Osteoblast (primary cell): ENCODE data around the gene SLC39A13. TPM values are rescaled to one million over a fixed set of nuclear protein-coding genes. Genes with fewer than 3 reads are reported as not detected.
A peak's percentile ranks its signal among the peaks of the same experiment; 100 is the strongest.

Source experiments
- DNase-seq: peaks from one replicate; pipeline ENCODE4 v3.0.0; 2011; ENCODE audit warnings: low spot score, mixed read lengths; ENCODE audit not compliant: insufficient read length; ENCODE audit errors: missing footprints
- H2AFZ ChIP-seq: 2 replicates; pipeline ENCODE4 v1.6.0; 2011; ENCODE audit warnings: mild to moderate bottlenecking, low read length
- H3K27ac ChIP-seq: 2 replicates; pipeline ENCODE4 v1.5.1; 2011; ENCODE audit warnings: mild to moderate bottlenecking, low read depth, low read length, moderate library complexity
- H3K27me3 ChIP-seq: 2 replicates; pipeline ENCODE4 v1.6.0; 2012; ENCODE audit warnings: mild to moderate bottlenecking, control low read depth, inconsistent platforms, low read length, moderate library complexity; ENCODE audit not compliant: insufficient read depth
- H3K36me3 ChIP-seq: 2 replicates; pipeline ENCODE4 v1.5.1; 2011; ENCODE audit warnings: mild to moderate bottlenecking, low read length, control low read depth, moderate library complexity; ENCODE audit not compliant: insufficient read depth
- H3K4me1 ChIP-seq: 2 replicates; pipeline ENCODE4 v1.5.1; 2011; ENCODE audit warnings: mild to moderate bottlenecking, low read length, control low read depth, moderate library complexity; ENCODE audit not compliant: insufficient read depth
- H3K4me2 ChIP-seq: 2 replicates; pipeline ENCODE4 v1.6.0; 2011; ENCODE audit warnings: mild to moderate bottlenecking, low read length; ENCODE audit not compliant: insufficient read depth
- H3K4me3 ChIP-seq: fragments of 200-600 bp; sonication (generic); 3 replicates; pipeline ENCODE4 v1.5.1; 2012; ENCODE audit warnings: mild to moderate bottlenecking, low read length, inconsistent platforms; ENCODE audit not compliant: insufficient read depth
- H3K79me2 ChIP-seq: 2 replicates; pipeline ENCODE4 v1.6.0; 2012; ENCODE audit warnings: mild to moderate bottlenecking, low read length, control low read depth, inconsistent platforms; ENCODE audit not compliant: insufficient read depth
- H3K9me3 ChIP-seq: 2 replicates; pipeline ENCODE4 v1.5.1; 2011; ENCODE audit warnings: low read depth, low read length, control low read depth
- H4K20me1 ChIP-seq: 2 replicates; pipeline ENCODE4 v1.6.0; 2012; ENCODE audit warnings: mild to moderate bottlenecking, low read length, control low read depth; ENCODE audit not compliant: insufficient read depth
- CTCF ChIP-seq: IDR thresholded peaks from 2 replicates; pipeline ENCODE4 v1.5.1; 2011; ENCODE audit warnings: mild to moderate bottlenecking, low read depth, low read length, moderate library complexity; ENCODE audit errors: extremely low read depth
- total RNA-seq: library from RNA; depleted of rRNA; stranded (reverse); fragments of >200 nt; gene quantifications from 2 replicates; pipeline ENCODE4 v1.2.3, GENCODE V29; 2012

The SLC39A13 gene
- total RNA-seq, 1 donor = 78.9 TPM

GRCh38 chr11:47372422-47372821 lies 36.0 kb upstream of the SLC39A13 start:
- no peaks in the 10 kb centered on the region for H3K79me2 ChIP-seq
- peak; percentile 32 for DNase-seq
- H3K36me3 ChIP-seq = no peaks in the 10 kb centered on the region
- H3K4me1 ChIP-seq = peaks cover 4% of the 10 kb centered on the region
- no peak overlapping the region for H3K27ac ChIP-seq
- no peaks in the 10 kb centered on the region for H4K20me1 ChIP-seq
- no peaks in the 10 kb centered on the region for H3K9me3 ChIP-seq
- peaks cover 4% of the 10 kb centered on the region for H3K27me3 ChIP-seq
- TF ChIP-seq CTCF = no peak
- no peak overlapping the region for H3K4me2 ChIP-seq
- H2AFZ ChIP-seq = no peak overlapping the region
- no peak overlapping the region for H3K4me3 ChIP-seq

DNA sequence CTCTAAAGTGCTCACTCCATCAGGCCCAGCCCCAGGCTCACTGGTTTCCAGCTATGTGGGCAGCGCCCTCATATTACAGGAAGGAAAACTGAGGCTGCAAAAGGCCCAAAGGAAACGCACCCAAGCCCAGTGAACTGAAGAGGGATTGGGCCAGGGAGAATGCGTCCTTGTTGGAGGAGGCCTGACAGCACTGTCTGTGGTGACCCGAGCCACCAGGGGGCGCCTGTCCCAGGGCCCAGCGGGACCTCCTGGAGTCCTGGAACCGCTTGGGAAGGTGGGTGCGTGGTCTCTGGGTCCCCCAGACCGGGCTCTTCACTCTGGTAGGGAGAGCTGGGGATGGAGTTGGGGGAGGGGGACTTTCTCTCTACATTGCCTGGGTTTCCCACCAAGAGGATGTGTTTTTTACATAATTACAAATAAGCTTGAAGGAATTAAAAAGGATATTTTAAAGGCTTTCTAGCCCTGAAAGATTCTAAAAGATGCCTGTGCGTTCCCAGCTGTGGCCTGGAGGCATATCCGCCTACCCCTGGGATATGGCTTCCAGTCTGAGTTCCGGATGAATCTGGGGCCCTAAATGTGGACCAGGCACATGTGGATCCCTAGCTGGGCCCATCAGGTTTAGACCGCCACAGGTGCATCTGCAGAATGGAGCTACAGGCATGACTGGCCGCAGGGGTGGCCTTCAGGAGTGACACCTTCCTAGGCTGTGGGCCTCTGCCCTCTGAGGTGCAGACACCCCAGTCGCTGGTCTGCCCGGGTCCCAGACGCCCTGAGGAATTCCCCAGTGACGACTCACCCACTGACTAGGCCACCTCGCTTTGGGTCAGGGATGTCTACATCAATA lies 34.3 kb upstream of the SLC39A13 start:
- H3K4me1 ChIP-seq = peaks cover 4% of the 10 kb centered on the region
- H3K9me3 ChIP-seq = no peaks in the 10 kb centered on the region
- H3K27me3 ChIP-seq = no peaks in the 10 kb centered on the region
- H3K4me2 ChIP-seq = no peak overlapping the region
- no peaks in the 10 kb centered on the region for H3K79me2 ChIP-seq
- H4K20me1 ChIP-seq = no peaks in the 10 kb centered on the region
- peak; percentile 98 for DNase-seq
- H3K36me3 ChIP-seq = no peaks in the 10 kb centered on the region
- no peak overlapping the region for H3K4me3 ChIP-seq
- H2AFZ ChIP-seq = peak overlapping the region; percentile 88
- no peak overlapping the region for H3K27ac ChIP-seq
- TF ChIP-seq CTCF = peak; percentile 95

DNA sequence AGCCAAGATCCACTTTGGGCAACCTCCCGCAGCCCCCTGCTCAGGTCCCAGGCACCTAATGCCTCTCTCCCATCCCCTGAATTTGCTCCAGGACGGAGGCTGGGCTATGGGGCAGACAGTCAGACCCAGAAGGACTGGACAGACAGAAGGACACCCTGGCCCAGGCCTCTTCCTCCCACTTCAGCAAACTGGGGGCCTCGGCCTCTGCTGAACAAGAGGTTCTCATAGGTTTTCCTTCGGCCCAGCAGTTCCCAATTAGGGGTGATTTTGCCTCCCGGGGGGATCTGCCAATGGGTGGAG lies 33.7 kb upstream of the SLC39A13 start:
- no peak overlapping the region for H3K27ac ChIP-seq
- TF ChIP-seq CTCF = no peak
- no peaks in the 10 kb centered on the region for H3K9me3 ChIP-seq
- no peaks in the 10 kb centered on the region for H3K79me2 ChIP-seq
- no peak overlapping the region for H3K4me2 ChIP-seq
- H3K4me3 ChIP-seq = no peak overlapping the region
- DNase-seq = peak; percentile 43
- H3K36me3 ChIP-seq = no peaks in the 10 kb centered on the region
- no peaks in the 10 kb centered on the region for H3K27me3 ChIP-seq
- H2AFZ ChIP-seq = peak overlapping the region; percentile 53
- H4K20me1 ChIP-seq = no peaks in the 10 kb centered on the region
- H3K4me1 ChIP-seq = peaks cover 4% of the 10 kb centered on the region

- TF ChIP-seq CTCF = no peak
Measured at GRCh38 chr11:47375020-47375419, 33.4 kb upstream of the SLC39A13 start.

More at GRCh38 chr11:47375020-47375419, 33.4 kb upstream of the SLC39A13 start:
- peak; percentile 35 for DNase-seq
- Histone ChIP-seq H3K4me2 (no peak overlapping the region), H3K36me3 (no peaks in the 10 kb centered on the region), H3K27ac (no peak overlapping the region), H3K4me3 (no peak overlapping the region), H4K20me1 (no peaks in the 10 kb centered on the region), H2AFZ (no peak overlapping the region), H3K9me3 (no peaks in the 10 kb centered on the region), H3K27me3 (no peaks in the 10 kb centered on the region), H3K4me1 (peaks cover 4% of the 10 kb centered on the region), H3K79me2 (no peaks in the 10 kb centered on the region)
